Mucosa of stomach (tissue), 1 donor: ENCODE data around the gene BTG1.

Experiments
- H3K27me3 ChIP-seq: one replicate; pipeline ENCODE4 v1.7.0; 2013; ENCODE audit warnings: mild to moderate bottlenecking, low read length; ENCODE audit not compliant: control insufficient read depth, insufficient read depth
- H3K36me3 ChIP-seq: one replicate; pipeline ENCODE4 v1.7.0; 2013; ENCODE audit warnings: low read length; ENCODE audit not compliant: control insufficient read depth, insufficient read depth
- H3K4me1 ChIP-seq: one replicate; pipeline ENCODE4 v1.7.0; 2013; ENCODE audit warnings: mild to moderate bottlenecking, low read length; ENCODE audit not compliant: control insufficient read depth, insufficient read depth
- H3K4me3 ChIP-seq: one replicate; pipeline ENCODE4 v1.7.0; 2013; ENCODE audit warnings: low read length
- H3K9ac ChIP-seq: one replicate; pipeline ENCODE4 v1.7.0; 2013; ENCODE audit warnings: mild to moderate bottlenecking, low read length, moderate library complexity
- H3K9me3 ChIP-seq: one replicate; pipeline ENCODE4 v1.7.0; 2013; ENCODE audit warnings: mild to moderate bottlenecking, low read length, moderate library complexity; ENCODE audit not compliant: control insufficient read depth
- donor health status: Pancreatic carcinoma.

Gene BTG1

DNA sequence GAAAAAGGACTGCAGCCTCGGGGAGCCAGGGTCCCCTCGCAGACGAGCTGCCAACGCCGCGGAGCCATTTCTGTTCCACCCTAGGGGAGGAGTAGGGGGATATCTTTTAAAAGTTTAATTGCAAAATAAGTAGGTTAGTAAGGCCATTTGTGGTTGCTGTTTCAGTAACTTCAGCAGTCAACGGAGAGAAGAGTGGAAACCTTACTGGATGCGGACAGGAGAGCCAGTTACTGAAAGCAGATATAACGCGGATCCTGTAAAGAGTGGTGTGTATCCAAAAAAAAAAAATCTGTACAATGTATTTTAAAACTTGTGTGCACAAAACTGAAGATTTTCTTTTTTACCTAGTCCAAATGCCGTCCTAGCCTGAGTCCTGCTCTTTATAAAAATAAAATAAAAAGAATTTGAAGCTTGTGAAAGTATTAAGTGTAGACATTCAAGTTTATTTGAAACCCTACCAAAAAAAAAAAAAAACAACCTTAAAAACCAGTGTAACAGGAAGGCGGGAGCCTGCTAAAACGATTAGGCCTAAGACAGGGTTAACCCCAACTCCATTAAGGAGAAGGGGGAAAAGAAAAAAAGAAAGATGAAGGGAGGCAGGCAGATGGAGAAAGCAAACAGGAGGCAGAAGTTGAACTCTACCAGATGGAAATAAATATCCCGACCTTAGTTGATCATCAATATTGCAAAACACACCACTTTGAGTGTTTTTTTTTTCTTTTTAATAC is 1.0 kb upstream of the BTG1 start:
- Histone ChIP-seq H3K27me3 (no peaks in the 10 kb centered on the region), H3K4me1 (no peaks in the 10 kb centered on the region), H3K9me3 (no peaks in the 10 kb centered on the region), H3K4me3 (peak overlapping the region; percentile 73), H3K36me3 (no peaks in the 10 kb centered on the region), H3K9ac (peak overlapping the region; percentile 78)

GRCh38 chr12:92145481-92145730 is 240 bp downstream of the BTG1 start:
- H3K4me1 ChIP-seq = no peaks in the 10 kb centered on the region
- H3K4me3 ChIP-seq = peak overlapping the region; percentile 49

DNA sequence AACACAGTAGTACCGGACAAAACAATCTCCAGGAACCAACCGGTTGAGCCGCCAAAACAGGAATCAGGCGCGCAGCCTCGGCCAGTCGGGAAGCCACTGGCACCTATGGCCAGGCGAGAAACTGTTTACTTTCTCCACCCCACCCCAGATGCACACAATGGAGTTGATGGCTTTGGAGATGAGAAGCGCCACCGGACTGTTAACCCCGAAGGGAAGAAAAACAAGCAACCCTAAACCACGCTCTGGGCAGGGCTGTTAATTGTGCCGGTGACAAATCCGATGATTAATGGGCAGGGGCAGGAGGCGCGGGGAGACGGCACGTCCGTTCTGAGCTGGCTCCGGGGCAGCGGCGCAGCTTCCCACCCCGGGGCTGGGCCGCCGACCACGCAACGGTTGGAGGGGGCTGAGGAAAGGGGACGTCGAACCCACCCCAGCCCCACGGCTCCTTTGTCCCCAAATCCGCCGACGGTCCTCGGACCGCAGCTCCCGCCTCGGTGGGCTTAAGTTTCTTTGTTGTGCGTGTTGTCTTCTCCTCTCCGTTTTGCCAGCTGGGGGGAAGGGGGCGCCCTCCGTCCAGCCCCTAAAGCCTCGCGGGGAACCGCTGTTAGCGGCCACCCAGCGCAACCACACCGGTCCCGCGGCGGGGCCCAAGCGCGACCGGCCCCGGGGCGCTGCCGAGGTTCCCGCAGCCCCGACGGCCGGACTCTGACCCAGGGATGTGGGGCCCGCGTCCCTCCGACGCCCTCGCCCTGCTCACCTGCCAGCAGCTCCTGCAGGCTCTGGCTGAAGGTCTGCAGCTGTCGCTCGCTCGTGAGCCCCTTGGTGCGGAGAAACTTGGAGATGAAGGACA is 790 bp downstream of the BTG1 start:
- H3K36me3 ChIP-seq = no peaks in the 10 kb centered on the region
- H3K9ac ChIP-seq = peak overlapping the region; percentile 97
- H3K9me3 ChIP-seq = no peaks in the 10 kb centered on the region
- H3K4me3 ChIP-seq = peak overlapping the region; percentile 49
- no peaks in the 10 kb centered on the region for H3K27me3 ChIP-seq
- H3K4me1 ChIP-seq = no peaks in the 10 kb centered on the region

More at GRCh38 chr12:92145481-92145730, 240 bp downstream of the BTG1 start:
- Histone ChIP-seq H3K36me3 (no peaks in the 10 kb centered on the region), H3K27me3 (no peaks in the 10 kb centered on the region), H3K9me3 (no peaks in the 10 kb centered on the region), H3K9ac (peak overlapping the region; percentile 97)

DNA sequence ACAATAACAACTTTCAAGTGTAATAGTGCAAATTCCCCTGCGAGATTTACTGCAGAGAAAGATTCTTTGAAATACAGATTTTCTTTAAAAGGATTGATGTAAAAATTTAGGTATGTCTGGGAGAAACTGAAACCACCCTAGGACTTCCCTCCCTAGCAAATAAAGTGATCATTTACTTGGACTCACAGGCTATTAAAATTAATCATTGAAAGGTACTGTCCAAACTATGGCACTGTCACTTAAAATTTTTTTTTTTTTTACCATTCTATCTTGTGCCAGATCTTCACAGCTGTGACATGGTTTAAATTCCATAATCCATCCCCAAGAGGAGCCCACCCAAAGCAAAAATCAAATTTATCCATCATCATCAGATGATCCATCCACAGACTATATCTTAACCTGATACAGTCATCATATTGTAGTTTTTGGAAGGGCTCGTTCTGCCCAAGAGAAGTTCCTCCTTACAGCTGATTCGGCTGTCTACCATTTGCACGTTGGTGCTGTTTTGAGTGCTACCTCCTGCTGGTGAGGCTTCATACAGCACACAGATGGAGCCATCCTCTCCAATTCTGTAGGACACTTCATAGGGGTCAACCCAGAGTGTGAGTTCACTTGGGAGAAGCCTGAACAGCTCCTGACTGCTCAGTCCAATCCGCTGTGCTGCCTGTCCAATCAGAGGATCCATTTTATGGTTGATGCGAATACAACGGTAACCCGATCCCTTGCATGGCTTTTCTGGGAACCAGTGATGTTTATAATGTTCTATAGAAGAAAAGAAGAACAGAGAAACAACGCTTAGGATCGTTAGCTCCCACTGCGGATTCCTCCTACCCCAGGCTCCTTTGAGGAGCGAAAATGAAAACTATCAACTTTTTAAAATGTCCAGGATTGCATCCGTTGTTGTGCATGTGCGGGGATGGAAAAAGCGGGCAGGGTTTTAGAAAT is 1.7 kb downstream of the BTG1 start:
- Histone ChIP-seq H3K4me3 (peak overlapping the region; percentile 49), H3K9me3 (no peaks in the 10 kb centered on the region), H3K36me3 (no peaks in the 10 kb centered on the region), H3K27me3 (no peaks in the 10 kb centered on the region), H3K4me1 (peaks cover under 1% of the 10 kb centered on the region), H3K9ac (peak overlapping the region; percentile 97)

DNA sequence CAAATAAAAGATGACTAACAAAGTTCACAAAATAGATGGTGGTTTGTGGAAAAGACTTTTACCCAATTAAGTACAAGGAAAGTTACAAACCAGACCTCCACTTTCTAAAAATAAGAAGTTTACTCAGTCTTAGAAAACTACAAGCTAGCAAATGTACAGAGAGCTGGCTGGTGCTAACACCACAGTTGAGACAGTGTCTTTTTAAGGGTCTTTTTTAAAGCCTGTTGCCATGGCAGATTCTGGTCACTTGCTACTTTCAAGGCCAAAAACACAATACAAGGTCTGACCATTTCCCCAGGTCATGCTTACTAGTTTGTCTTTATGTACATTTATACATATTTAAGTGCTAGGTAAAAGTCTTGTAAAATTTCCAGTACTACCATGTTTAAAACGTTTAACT is 2.4 kb downstream of the BTG1 start:
- no peaks in the 10 kb centered on the region for H3K36me3 ChIP-seq
- peak overlapping the region; percentile 49 for H3K4me3 ChIP-seq
- peak overlapping the region; percentile 97 for H3K9ac ChIP-seq
- no peaks in the 10 kb centered on the region for H3K27me3 ChIP-seq
- peaks cover 8% of the 10 kb centered on the region for H3K4me1 ChIP-seq
- H3K9me3 ChIP-seq = no peaks in the 10 kb centered on the region

GRCh38 chr12:92142251-92142926 is 3.3 kb downstream of the BTG1 start:
- no peaks in the 10 kb centered on the region for H3K27me3 ChIP-seq
- H3K9ac ChIP-seq = peak overlapping the region; percentile 97
- H3K36me3 ChIP-seq = no peaks in the 10 kb centered on the region
- peaks cover 16% of the 10 kb centered on the region for H3K4me1 ChIP-seq
- H3K9me3 ChIP-seq = no peaks in the 10 kb centered on the region
- peak overlapping the region; percentile 49 for H3K4me3 ChIP-seq

DNA sequence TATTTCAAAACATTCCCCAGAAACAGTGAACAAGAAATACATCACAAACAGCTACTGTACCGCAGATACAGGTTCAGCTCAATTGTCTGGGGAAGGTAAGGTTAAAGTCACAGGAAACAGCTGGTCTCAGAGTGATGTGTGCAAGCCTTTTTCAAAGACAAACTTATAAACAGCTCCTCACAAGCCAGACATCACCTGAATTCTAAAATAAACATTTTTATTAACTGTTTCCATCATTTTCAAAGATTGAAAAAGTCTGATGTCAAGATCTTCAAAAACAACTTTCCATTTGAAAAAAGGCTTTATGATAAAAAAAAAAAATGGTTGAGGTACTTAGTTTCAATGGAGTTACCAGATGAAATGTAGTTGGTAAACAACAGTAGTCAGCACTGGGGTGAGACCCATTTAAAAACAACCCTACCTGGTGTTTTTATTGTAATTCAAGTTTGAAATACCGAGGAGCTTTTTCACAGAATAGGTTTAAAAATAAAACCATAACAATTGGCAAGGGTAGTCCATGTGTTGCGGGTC is 4.0 kb downstream of the BTG1 start:
- Histone ChIP-seq H3K9ac (peak overlapping the region; percentile 97), H3K4me3 (peak overlapping the region; percentile 49), H3K36me3 (no peaks in the 10 kb centered on the region), H3K9me3 (no peaks in the 10 kb centered on the region), H3K4me1 (peaks cover 24% of the 10 kb centered on the region), H3K27me3 (no peaks in the 10 kb centered on the region)

DNA sequence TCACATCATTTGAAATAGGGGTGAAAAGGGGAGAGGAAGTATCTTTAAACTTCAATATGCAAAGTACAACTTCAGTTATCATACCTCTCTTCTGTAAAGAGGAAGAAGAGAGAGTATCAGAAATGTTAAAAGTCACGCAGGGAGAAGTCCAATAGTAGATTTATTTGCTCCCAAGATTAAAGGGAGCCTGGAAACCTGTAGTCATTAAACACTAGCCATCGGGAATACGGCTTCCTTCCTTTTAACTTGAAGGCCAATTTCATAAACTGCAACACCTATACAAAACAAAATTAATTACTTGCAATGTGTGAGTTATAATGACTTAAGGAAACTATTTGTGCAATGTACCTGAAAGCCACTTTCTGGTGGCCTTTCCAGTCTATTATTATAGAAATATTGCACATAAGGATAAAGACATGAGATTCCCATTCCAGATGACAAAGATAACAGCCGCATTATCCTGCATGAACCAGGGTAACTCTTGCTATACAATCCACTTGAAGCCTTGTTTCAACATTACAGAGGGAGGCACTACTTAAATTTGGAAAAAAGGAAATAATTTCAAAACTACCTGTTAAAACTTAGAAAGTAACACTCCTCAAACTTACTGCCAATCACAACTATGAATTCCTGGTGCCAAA is 4.6 kb downstream of the BTG1 start:
- H3K27me3 ChIP-seq = no peaks in the 10 kb centered on the region
- H3K4me1 ChIP-seq = peaks cover 30% of the 10 kb centered on the region
- peak overlapping the region; percentile 97 for H3K9ac ChIP-seq
- no peaks in the 10 kb centered on the region for H3K9me3 ChIP-seq
- peak overlapping the region; percentile 49 for H3K4me3 ChIP-seq
- no peaks in the 10 kb centered on the region for H3K36me3 ChIP-seq

DNA sequence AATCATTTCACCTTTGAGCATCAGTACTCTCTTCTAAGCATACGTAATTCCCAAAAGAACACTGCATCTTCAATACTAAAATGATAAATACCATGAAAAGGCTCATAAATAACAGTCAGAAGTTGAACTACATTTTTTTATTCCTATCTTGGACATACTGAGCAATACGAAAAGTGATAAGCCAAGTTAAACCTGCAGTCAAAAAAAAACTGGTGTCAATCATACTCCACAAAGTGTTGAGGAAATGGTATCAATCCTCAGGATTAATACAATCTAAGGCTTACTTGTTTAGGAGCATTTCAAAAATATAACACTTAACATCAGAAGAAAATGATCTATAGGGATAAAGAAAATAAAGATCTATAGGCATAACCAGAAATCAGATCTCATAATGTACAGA is 5.5 kb downstream of the BTG1 start:
- H3K9ac ChIP-seq = peak overlapping the region; percentile 97
- H3K4me3 ChIP-seq = peak overlapping the region; percentile 7
- peaks cover 35% of the 10 kb centered on the region for H3K4me1 ChIP-seq
- no peaks in the 10 kb centered on the region for H3K36me3 ChIP-seq
- H3K9me3 ChIP-seq = no peaks in the 10 kb centered on the region
- H3K27me3 ChIP-seq = no peaks in the 10 kb centered on the region

- H3K9ac ChIP-seq = peak overlapping the region; percentile 97
- H3K9me3 ChIP-seq = no peaks in the 10 kb centered on the region
- no peaks in the 10 kb centered on the region for H3K27me3 ChIP-seq
- no peaks in the 10 kb centered on the region for H3K36me3 ChIP-seq
- peaks cover 38% of the 10 kb centered on the region for H3K4me1 ChIP-seq
- peak overlapping the region; percentile 7 for H3K4me3 ChIP-seq
Observed at GRCh38 chr12:92139634-92140150, 6.0 kb downstream of the BTG1 start.

- Histone ChIP-seq H3K27me3 (no peaks in the 10 kb centered on the region), H3K9me3 (no peaks in the 10 kb centered on the region), H3K9ac (peak overlapping the region; percentile 33), H3K4me1 (peaks cover 49% of the 10 kb centered on the region), H3K4me3 (no peak overlapping the region), H3K36me3 (no peaks in the 10 kb centered on the region)
Observed at GRCh38 chr12:92138626-92139025, 7.0 kb downstream of the BTG1 start.
